Skin epidermis (tissue), 12 donors: ENCODE measurements around the gene TMEM174.

ENCODE experiments used
- H3K27ac ChIP-seq, 21 experiments: fragments of 200-600 bp; sonication (generic) in 11 of 21; one replicate each; pipeline ENCODE4 v1.5.0; 2020; ENCODE audit warnings: mild to moderate bottlenecking in 3 of 21, inconsistent platforms in 2 of 21, moderate library complexity in 2 of 21
- H3K4me3 ChIP-seq, 7 experiments: fragments of 200-600 bp; sonication (generic) in 2 of 7; one replicate each; pipeline ENCODE4 v1.5.0; 2020; ENCODE audit warnings: inconsistent platforms in 2 of 7, mild to moderate bottlenecking in 2 of 7, moderate library complexity in 1 of 7

TMEM174 gene

DNA sequence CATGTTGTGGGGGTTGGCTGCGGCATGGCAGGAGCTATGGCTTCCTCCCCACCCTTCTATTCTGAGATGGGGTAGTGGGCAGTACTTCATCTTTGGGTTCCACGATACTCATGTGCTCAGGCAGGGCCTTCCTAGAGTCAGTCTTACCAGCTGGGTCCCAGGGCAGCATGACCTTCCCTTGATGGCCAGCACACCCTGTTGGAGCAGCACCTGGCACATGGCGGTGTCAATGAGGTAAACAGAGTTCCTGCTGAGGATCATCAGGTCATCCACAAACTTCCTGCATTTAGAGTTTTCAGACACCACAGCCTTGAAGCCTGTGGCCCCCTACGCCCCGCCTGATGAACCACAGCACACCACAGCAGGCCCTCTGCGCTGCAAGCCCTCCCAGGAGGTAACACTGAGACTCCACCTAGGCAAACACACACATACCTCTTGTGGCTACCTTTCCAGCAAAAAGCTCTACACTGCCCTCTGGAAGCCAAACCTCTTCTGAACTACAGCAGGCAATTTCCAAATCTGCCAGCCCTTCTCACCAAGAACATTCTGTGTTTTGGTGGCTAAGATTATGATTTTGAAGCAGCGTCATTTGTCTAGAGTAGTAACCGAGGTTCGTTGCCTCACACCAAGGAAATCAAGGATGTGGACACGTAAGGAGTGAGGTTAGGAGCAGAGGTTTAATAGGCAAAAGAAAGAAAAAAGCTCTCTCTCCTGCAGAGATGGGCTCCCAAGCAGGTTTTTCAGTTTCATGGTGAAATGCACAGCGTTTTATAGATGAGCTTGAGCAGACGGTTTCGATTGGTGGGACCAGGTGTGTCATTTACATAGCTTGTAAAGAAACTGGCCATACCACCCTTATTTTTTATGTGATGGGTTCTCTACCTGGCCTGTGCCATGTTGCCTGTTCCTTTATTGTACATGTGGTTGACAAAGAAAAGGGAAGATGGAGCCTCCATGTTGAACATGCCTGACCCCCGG, 20.3 kb upstream of the TMEM174 start:
- Histone ChIP-seq H3K4me3 (no peak overlapping the region), H3K27ac (no peak overlapping the region)

DNA sequence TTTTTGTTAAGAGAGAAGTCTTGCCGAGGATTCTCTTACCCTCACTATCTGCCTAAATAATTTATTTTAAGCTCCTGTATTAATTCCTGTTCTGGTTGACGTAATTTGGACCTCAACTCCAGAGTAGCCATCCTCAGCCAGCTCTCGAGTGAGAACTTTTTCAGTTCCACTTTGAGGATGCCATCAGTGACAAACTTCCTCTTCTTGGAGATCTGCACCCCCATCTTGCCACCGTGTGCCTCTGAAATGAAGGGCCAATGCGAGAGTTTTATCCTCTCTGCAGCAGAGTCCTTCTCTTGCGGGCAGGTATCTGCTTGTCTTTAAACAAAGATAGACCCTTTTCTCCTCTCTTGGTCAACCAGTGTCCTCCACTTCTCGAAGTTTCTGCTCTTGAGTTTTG, 19.5 kb upstream of the TMEM174 start:
- Histone ChIP-seq H3K27ac (no peak overlapping the region), H3K4me3 (no peak overlapping the region)

DNA sequence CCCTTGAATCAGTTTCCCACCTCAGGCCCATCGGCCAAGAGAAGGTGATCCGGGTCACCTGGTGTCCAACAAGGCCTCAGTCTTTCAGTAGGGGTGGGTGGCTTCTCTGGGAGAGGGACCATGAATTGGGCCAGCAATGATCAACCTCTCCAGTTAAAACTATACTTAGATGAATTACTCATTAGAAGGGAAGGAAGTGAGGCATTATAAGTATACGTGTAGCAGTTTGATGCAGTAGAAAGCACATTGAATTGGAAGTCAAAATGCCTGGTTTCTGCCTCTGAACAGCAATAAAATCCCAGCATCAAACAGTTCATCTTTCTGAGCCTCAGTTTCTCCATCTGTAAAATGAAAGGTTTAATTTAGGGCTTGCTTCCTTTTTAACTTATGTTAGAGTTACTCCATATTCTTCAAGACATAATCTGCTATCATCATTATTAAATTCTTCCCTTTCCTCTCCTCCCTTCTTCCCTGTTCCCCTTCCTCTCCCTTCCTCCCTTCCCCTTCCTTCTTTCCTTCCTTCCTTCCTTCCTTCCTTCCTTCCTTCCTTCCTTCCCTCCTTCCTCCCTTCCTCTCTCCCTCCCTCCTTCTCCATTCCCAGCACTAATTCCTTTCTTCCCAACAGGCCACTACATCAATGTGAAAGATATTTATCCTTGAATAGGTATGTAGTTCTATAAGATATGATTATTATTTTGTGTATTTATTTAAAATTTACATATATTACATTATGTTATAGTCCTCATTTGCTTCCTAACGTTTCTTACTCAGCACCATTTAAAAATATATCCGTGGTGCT, 18.6 kb upstream of the TMEM174 start:
- Histone ChIP-seq H3K4me3 (no peak overlapping the region), H3K27ac (no peak overlapping the region)

DNA sequence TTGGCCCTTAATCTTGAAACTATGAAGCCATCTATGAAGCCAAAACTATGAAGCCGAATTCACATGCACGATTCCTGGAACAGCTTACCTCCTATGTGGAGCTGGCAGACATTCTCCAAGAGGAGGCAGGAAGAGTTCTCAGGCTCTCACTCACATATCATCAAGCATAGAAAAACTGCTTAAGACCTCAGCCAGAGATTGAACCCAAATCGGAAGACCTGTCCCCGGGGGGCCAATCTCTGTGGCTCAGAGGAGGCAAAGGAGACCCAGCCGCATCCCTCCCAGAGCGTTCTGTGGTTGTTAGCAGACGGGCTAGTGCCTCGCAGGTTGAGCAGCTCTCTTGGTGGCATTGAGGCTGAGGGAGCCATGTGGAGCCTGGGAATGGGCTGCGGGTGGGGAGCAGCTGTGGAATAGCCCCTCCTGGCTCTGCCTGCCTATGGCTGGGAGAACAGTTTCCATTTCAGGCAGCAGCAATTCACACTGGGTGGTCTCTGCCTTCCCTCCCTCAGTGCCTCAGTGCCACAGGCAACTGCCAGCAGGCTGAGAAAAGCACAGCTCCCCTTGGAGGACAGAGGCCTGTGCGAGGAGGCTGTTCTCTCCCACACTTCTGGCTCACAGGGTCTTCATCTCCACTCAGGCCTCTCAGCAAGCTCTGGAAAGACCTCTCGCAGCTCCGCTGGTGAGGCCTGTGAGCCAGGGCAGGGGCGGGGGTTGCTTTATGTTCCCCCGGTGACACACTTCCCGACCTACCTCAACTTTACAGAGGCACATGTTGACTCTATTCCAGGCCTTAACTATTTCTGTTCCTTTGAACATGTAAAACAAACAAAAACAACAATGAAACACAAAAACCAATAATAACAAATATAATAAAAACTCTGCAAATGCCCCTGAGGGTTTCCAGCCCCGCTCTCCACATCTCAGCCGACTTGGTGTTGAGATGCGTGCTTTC, 17.4 kb upstream of the TMEM174 start:
- H3K27ac ChIP-seq, result no peak overlapping the region
- H3K4me3 ChIP-seq, result no peak overlapping the region

DNA sequence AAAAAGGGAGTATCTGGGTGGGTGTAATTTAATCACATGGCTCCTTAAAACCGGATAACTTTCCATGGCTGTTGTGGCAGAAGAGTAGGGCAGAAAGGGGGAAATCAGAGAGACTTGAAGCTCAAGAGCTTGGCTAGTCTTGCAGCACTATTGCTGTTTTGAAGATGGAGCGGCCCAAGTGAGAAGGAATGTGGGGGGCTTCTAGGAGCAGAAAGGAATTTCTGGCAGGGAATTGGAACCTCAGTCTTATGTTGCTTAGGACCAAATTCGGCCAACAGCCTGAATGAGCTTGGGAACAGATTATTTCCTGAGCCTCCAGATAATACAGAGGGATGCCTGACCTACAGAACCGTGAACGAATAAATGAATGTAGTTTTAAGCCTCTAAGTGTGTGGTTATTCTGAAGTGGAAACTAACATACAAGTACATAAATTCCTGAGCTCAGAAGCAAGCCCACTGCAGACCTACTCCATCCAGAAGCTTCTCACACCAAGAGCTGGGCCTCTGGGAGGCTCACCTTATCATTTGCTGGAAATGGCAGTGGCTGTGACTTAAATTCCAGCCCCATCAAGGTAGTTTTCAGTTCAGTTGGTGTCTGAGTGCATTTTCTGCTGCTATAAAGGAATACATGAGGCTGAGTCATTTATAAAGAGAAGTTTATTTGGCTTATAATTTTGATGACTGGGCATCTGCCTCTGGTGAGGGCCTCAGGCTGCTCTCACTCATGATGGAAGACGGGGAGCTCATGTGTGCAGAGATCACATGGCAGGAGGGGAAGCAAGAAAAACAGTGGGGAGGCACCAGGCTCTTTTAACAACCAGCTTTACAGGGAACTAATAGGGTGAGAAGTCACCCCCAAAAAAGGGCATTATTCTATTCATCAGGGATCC, 15.3 kb upstream of the TMEM174 start:
- Histone ChIP-seq H3K27ac (no peak overlapping the region), H3K4me3 (no peak overlapping the region)

DNA sequence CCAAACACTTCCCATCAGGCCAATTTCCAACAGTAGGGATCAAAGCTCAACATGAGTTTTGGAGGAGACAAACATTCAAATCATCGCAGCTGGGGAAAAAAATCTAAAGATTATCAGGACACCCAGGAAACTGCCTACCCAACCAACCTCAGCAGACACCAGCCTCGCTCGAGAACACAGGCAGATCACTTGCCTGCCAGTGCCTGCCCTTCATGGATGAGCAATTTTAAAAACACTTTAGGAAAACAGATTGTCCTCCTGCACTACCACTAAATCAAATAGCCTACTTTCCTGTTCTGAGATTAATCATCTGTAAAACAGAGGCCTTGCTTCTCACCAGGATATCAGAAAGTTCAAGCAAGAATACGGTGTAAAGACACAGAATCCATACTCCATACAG, 14.7 kb upstream of the TMEM174 start:
- Histone ChIP-seq H3K27ac (no peak overlapping the region), H3K4me3 (no peak overlapping the region)

DNA sequence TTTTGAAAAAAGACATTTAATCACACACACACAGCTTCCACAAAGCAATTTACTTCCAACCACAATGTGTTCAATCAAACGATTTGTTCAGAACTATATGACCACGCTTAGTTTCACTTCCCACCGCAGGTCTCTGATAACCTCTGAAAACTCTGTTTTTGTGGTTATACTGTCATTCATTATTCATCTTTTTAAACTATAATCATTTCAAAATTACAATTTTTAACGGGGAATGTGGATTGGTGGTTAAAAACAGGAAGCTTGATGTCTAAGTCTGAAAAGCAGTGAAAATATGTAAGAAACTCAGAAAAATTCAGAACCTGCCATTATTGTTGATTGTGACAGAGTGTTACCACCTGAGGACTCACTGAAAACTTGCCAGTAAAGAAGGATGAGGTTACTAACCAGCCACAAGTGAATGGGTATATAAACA, 12.7 kb upstream of the TMEM174 start:
- no peak overlapping the region for H3K4me3 ChIP-seq
- H3K27ac ChIP-seq, result no peak overlapping the region

DNA sequence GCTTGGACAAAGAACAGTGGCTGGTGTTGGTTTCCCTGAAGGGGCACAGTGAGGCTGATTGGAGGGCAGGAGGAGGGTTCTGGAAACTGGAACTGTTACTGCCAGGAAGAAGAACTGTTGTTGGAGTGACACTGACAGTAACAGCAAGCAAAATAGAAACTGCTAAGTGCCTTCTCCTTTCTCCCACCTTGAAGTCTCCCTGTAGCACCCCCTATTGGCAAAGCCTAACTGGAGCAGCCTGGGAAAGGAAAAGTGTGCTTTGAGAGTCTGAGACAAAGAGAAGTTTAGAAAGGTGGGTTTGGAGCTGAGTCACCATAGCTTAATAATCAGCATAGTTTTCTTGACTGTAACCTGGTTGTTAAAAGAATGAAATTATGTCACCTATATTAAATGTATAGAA, 2.5 kb upstream of the TMEM174 start:
- no peak overlapping the region for H3K4me3 ChIP-seq
- no peak overlapping the region for H3K27ac ChIP-seq

DNA sequence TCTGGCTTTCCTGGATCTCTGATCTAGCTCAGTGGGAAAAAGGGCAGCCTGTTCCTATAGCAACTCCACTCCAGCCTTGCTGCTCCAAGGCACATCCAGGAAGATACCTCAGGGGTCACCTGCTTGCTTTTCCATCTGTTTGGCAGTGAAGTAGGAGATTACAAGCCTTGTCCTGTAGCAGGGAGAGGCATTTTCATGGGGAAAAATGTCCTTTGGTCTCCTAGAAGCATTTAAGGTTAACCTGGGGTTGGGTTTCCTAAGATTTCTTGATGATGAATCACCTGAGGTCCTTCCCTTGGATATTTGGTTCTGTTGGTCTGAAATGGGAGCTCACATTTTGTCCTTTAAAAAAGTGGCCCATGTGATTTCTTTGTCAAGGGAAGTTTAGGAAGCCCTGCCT, 1.5 kb upstream of the TMEM174 start:
- H3K4me3 ChIP-seq, result no peak overlapping the region

DNA sequence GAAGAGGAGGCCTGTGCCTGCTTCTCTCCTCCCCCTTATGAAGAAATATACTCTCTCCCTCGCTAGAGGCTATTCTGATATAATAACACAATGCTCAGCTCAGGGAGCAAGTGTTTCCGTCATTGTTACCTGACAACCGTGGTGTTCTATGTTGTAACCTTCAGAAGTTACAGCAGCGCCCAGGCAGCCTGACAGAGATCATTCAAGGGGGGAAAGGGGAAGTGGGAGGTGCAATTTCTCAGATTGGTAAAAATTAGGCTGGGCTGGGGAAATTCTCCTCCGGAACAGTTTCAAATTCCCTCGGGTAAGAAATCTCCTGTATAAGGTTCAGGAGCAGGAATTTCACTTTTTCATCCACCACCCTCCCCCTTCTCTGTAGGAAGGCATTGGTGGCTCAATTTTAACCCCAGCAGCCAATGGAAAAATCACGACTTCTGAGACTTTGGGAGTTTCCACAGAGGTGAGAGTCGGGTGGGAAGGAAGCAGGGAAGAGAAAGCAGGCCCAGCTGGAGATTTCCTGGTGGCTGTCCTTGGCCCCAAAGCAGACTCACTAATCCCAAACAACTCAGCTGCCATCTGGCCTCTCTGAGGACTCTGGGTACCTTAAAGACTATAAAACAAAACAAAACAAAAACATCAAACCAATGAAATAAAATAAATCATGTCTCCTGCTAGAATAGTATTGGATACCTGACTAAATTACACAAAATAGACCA, 1.3 kb downstream of the TMEM174 start:
- Histone ChIP-seq H3K4me3 (no peak overlapping the region), H3K27ac (no peak overlapping the region)

More for the DNA sequence above, 1.5 kb upstream of the TMEM174 start:
- no peak overlapping the region for H3K27ac ChIP-seq

DNA sequence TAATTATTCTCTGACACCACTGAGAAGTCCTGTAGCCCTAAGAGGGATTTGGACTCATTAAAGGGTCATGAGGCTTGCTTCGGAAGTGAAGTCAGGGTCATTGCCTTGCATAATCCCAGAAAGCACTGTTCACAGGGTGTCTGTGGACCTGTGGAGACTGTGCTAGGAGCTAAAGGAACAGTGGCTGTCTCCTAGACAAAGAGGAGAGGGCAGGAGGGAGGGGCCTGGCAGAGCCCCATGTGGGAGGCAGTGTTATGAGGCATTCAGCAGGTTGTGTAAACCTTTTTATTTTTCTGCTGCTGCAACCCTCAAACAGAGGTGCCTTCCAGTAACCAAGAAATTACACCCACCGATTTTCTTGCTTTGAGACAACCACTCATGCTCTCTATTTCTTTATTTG, 3.3 kb downstream of the TMEM174 start:
- Histone ChIP-seq H3K27ac (no peak overlapping the region), H3K4me3 (no peak overlapping the region)

DNA sequence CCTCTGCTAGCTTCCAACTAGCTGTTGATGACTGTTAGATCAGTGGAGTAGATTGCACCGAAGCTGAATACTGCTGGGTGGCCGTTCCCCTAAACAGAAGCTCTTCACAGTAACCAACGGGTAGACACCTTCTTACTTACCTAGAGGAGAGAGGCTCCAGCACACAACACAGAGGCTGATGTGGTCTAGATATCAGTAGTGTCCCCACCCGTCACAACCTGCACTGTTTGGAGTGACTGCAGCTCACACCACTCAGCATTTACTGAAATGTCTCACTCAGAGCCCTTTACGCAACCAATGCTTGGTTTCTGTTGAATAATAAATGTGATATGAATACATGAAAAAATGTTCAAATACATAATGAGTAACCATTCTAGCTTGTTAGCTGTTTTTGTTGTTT, 5.3 kb downstream of the TMEM174 start:
- H3K4me3 ChIP-seq, result no peak overlapping the region
- no peak overlapping the region for H3K27ac ChIP-seq

DNA sequence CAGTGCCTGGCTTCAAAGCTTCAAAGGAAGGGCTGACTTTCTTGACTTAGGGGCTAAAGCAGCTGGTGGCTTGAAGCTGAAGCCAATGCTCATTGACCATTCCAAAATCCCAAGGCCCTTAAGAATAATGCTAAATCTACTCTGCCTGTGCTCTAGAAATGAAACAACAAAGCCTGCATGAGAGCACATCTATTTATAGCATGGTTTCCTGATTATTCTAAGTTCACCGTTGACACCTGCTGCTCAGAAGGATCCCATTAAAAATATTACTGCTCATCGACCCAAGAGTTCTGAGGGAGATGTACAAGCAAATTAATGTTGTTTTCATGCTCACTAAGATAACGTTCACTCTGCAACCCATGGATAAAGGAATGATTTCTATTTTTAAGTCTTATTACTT, 6.7 kb downstream of the TMEM174 start:
- Histone ChIP-seq H3K27ac (no peak overlapping the region), H3K4me3 (no peak overlapping the region)

DNA sequence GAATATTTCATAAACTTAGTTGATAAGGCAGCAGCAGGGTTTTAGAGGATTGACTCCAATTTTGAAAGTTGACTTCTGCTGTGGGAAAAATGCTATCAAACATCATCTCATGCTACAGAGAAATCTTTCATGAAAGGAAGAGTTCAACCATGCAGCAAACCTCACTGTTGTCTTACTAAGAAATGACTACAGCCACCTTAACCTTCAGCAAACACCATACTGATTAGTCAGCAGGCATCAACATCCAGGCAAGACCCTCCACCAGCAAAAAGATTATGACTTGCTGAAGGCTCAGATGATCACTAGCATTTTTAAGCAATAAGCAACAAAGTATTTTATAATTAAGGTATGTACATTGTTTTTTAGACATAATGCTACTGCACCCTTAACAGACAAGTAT, 7.6 kb downstream of the TMEM174 start:
- no peak overlapping the region for H3K4me3 ChIP-seq
- no peak overlapping the region for H3K27ac ChIP-seq

DNA sequence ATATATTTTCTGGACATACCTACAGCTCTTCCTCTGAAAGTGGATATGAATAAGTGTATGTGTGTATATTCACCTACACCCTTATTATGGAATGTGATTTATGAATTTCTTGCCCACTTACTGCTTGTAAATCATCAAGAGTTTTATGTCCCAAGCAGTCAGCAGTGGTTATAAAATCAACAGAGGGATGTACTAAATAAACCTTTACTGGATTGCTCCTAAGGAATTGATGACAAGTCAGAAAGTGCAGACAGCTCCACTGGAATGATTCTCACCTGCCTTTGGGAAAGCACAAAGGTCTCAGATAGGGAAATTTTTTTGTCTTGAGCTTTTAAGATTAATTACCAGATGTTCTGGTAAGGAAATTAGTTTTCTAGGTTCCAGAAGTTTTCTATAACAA, 9.3 kb downstream of the TMEM174 start:
- Histone ChIP-seq H3K27ac (no peak overlapping the region), H3K4me3 (no peak overlapping the region)

DNA sequence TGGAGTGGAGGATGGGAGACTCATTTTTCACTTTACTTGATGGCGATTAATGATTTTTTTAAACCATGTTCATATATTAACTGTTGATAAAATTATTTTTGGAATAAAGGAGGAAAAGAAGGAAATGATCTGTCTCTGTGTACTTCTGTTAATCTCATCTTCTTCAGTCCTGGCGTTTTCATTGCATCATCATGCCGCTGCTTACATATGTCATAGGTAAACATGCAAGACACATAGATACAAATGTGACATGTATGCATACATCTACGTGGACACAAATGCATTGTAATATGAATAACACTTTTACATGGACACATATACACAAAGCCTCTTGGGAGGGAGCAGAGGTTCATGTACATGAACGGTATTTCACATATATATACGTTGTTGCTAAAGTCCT, 10.0 kb downstream of the TMEM174 start:
- Histone ChIP-seq H3K4me3 (no peak overlapping the region), H3K27ac (no peak overlapping the region)

DNA sequence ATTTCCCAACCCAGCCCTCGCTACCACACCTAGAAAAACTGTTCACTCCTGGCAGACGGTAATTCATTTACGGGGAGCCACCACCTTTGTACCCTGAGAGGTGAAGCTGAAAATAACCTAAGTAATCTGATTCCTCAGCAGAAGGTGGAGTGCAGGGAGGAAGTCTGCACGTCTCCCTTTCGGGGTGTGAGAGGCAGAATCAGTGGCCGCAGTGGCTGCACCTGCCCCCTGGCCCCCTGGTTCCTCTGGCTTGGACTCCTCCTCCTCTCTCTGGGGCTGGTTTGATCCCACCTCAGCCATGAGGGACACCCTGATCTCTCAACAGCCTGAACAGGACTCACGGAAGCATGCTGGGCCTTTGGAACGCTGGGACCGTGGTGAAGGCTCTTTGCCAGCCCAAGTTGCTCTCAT, 10.5 kb downstream of the TMEM174 start:
- H3K27ac ChIP-seq, result no peak overlapping the region
- no peak overlapping the region for H3K4me3 ChIP-seq

DNA sequence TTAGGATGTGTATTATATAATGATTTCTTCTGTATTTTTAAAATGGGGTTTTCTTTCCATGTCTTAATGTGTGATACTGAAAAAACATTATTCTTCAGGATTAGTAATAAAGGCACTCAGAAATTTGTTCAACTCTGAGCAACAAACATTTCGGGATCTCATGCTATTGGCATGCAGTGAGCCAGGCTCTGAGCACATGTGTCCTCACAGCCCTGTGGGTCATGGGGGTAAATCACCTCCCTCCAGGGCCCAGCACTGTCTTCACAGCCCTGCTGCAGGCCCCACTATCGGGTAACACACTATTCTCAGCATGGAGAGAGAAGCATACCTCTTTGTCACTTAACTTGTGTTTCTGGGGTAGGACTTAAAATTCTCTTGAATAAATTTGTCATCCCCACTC, 14.0 kb downstream of the TMEM174 start:
- no peak overlapping the region for H3K4me3 ChIP-seq
- no peak overlapping the region for H3K27ac ChIP-seq
